K562 (cell line): ENCODE results near the gene CCNY. TPM values are rescaled to one million over a fixed set of nuclear protein-coding genes. Genes with fewer than 3 reads are reported as not detected.
A peak's percentile ranks its signal among the peaks of the same experiment; 100 is the strongest.

ENCODE experiments used
- ATAC-seq: fragments of 200-7000 bp; cut with Tn5 transposase; 3 replicates; pipeline ENCODE4 v1.9.1; 2020; ENCODE audit warnings: moderate library complexity
- BruUV-seq: library from RNA; stranded (reverse); fragments of 400-500 nt; replicated peaks from 2 replicates; lab custom pipeline; 2021; lab: Mats Ljungman, UMichigan
- CTCF ChIA-PET: fragments of 300-600 bp; formaldehyde crosslinking; extraction: SDS; loops from one replicate; lab custom pipeline; 2021; ENCODE audit warnings: low intra/inter-chr PET ratio; lab: Yijun Ruan, JAX
- POLR2A ChIA-PET: fragments of 300-600, 350-650 bp; sonication (Branson Sonifier 250); formaldehyde crosslinking; extraction: SDS; loops from one replicate; lab custom pipeline; 2021; ENCODE audit warnings: antibody characterized with exemption, inconsistent platforms; lab: Yijun Ruan, JAX
- DNase-seq, 4 experiments: peaks; one replicate each; pipeline versions ENCODE4 v3.0.0 to v3.0.0-alpha.2; 2011 to 2018; ENCODE audit warnings: low spot score in 3 of 4, mixed read lengths in 3 of 4; ENCODE audit errors: extremely low read depth in 1 of 4
- FAIRE-seq: peaks from 2 replicates; lab custom pipeline; 2011; peaks lifted over from hg19 to GRCh38; lab: Jason Lieb, UNC
- H2AFZ ChIP-seq: 2 replicates; pipeline ENCODE4 v1.6.0; 2011; ENCODE audit warnings: low read depth, low read length, control low read depth, inconsistent platforms
- H3K27ac ChIP-seq: fragments of 200-600 bp; 3 replicates; pipeline ENCODE4 v1.8.0; 2011; ENCODE audit warnings: low read depth, mild to moderate bottlenecking, control low read depth, inconsistent platforms, low read length, moderate library complexity, mixed read lengths; ENCODE audit errors: extremely low read depth
- H3K27me3 ChIP-seq, 2 experiments: fragments of 300-600 bp in 1 of 2; 2 replicates in 1 of 2; 3 replicates in 1 of 2; pipeline versions ENCODE4 v1.6.0 to v1.8.0; 2011; ENCODE audit warnings: inconsistent platforms in 2 of 2, low read length in 2 of 2, mild to moderate bottlenecking in 1 of 2, mixed read lengths in 1 of 2, moderate library complexity in 1 of 2; ENCODE audit not compliant: control insufficient read depth in 2 of 2, insufficient read depth in 2 of 2
- H3K36me3 ChIP-seq: fragments of 300-600 bp; 3 replicates; pipeline ENCODE4 v1.8.0; 2011; ENCODE audit warnings: mild to moderate bottlenecking, low read length, inconsistent platforms; ENCODE audit not compliant: control insufficient read depth, insufficient read depth
- H3K4me1 ChIP-seq, 2 experiments: fragments of 200-600 bp in 1 of 2; replicated peaks in 1 of 2; 2 replicates in 1 of 2; 3 replicates in 1 of 2; pipeline versions ENCODE4 v1.5.1 to v1.8.0; 2011; ENCODE audit warnings: inconsistent platforms in 2 of 2, low read length in 2 of 2, mild to moderate bottlenecking in 1 of 2, mixed read lengths in 1 of 2, moderate library complexity in 1 of 2; ENCODE audit not compliant: control insufficient read depth in 2 of 2, insufficient read depth in 2 of 2
- H3K4me2 ChIP-seq: 2 replicates; pipeline ENCODE4 v1.6.1; 2011; ENCODE audit warnings: low read length, control low read depth, inconsistent platforms, mixed read lengths; ENCODE audit not compliant: insufficient read depth
- H3K4me3 ChIP-seq: fragments of 200-600 bp; sonication (generic), shearing (Covaris generic); 2 replicates; pipeline ENCODE4 v1.5.1; 2016; ENCODE audit warnings: control low read depth, inconsistent platforms
- H3K79me2 ChIP-seq: fragments of 200-600 bp; 3 replicates; pipeline ENCODE4 v1.8.0; 2011; ENCODE audit warnings: low read length, inconsistent platforms; ENCODE audit not compliant: control insufficient read depth, insufficient read depth
- H3K9ac ChIP-seq, 2 experiments: 2 replicates each; pipeline versions ENCODE4 v1.6.0 to v1.6.1; 2011; ENCODE audit warnings: low read depth in 2 of 2, low read length in 2 of 2, control low read depth in 1 of 2, inconsistent platforms in 1 of 2, mild to moderate bottlenecking in 1 of 2, mixed read lengths in 1 of 2; ENCODE audit not compliant: insufficient read depth in 1 of 2
- H3K9me1 ChIP-seq: one replicate; pipeline ENCODE4 v1.6.0; 2011; ENCODE audit warnings: inconsistent platforms, mild to moderate bottlenecking, low read length, moderate library complexity; ENCODE audit not compliant: control insufficient read depth, insufficient read depth
- H3K9me3 ChIP-seq: replicated peaks from 2 replicates; pipeline ENCODE4 v1.5.1; 2011; ENCODE audit warnings: low read depth, low read length, inconsistent platforms; ENCODE audit not compliant: control insufficient read depth, insufficient read depth
- H4K20me1 ChIP-seq: replicated peaks from 2 replicates; pipeline ENCODE4 v1.6.1; 2011; ENCODE audit warnings: low read length, inconsistent platforms, mixed read lengths; ENCODE audit not compliant: control insufficient read depth, insufficient read depth
- CREB1 ChIP-seq, 2 experiments: sonication (generic) in 1 of 2; formaldehyde crosslinking in 1 of 2; IDR thresholded peaks; 2 replicates each; pipeline versions ENCODE4 v1.6.1 to v1.8.0; 2012 to 2022; ENCODE audit warnings: inconsistent platforms in 1 of 2, mild to moderate bottlenecking in 1 of 2, missing genetic modification reagents in 1 of 2, moderate library complexity in 1 of 2
- FUS ChIP-seq: fragments of 200-400 bp; formaldehyde crosslinking; optimal IDR thresholded peaks from 2 replicates; pipeline ENCODE3; 2017; ENCODE audit warnings: low read depth, low read length
- HDAC2 ChIP-seq: fragments of 450-650 bp; IDR thresholded peaks from 2 replicates; pipeline ENCODE4 v1.6.1; 2016; ENCODE audit warnings: mild to moderate bottlenecking
- IRF9 ChIP-seq: fragments of 450-650 bp; IDR thresholded peaks from 2 replicates; pipeline ENCODE4 v1.6.1; 2016; ENCODE audit warnings: missing biosample characterization, missing genetic modification characterization
- MIER1 ChIP-seq: fragments of 450-650 bp; IDR thresholded peaks from 2 replicates; pipeline ENCODE4 v1.6.1; 2016; ENCODE audit warnings: antibody characterized with exemption, mild to moderate bottlenecking, low read depth
- NBN ChIP-seq: fragments of 450-650 bp; IDR thresholded peaks from 2 replicates; pipeline ENCODE4 v1.6.1; 2016; ENCODE audit warnings: low read depth, mild to moderate bottlenecking
- NFATC3 ChIP-seq: fragments of 450-650 bp; IDR thresholded peaks from 2 replicates; pipeline ENCODE4 v1.6.1; 2017; ENCODE audit warnings: mild to moderate bottlenecking
- NR1H2 ChIP-seq: sonication (generic); formaldehyde crosslinking; IDR thresholded peaks from 2 replicates; pipeline ENCODE4 v1.4.0; 2020; ENCODE audit warnings: mild to moderate bottlenecking, missing genetic modification reagents
- RBM39 ChIP-seq: fragments of 200-400 bp; formaldehyde crosslinking; optimal IDR thresholded peaks from 2 replicates; pipeline ENCODE3; 2018; ENCODE audit warnings: low read depth, low read length
- SNRNP70 ChIP-seq: fragments of 200-400 bp; formaldehyde crosslinking; optimal IDR thresholded peaks from 2 replicates; pipeline ENCODE3; 2017; ENCODE audit warnings: low read depth, low read length
- SP1 ChIP-seq: sonication (generic); formaldehyde crosslinking; IDR thresholded peaks from 2 replicates; pipeline ENCODE4 v1.8.1; 2022; ENCODE audit warnings: mild to moderate bottlenecking, missing genetic modification reagents
- ZNF232 ChIP-seq: sonication (generic); formaldehyde crosslinking; IDR thresholded peaks from 2 replicates; pipeline ENCODE4 v1.8.0; 2022; ENCODE audit warnings: mild to moderate bottlenecking, missing genetic modification reagents
- ZNF407 ChIP-seq: fragments of 450-650 bp; IDR thresholded peaks from 2 replicates; pipeline ENCODE4 v1.6.1; 2016; ENCODE audit warnings: low read depth
- ZNF511 ChIP-seq: sonication (generic); formaldehyde crosslinking; IDR thresholded peaks from 2 replicates; pipeline ENCODE4 v1.8.0; 2022; ENCODE audit warnings: mild to moderate bottlenecking, missing genetic modification reagents
- WGBS: fragments of 100-300 bp; shearing (Covaris generic); methylation state at CpG from one replicate; pipeline ENCODE4 v1.1.6; 2016; ENCODE audit warnings: low coverage, mixed read lengths; ENCODE audit not compliant: insufficient coverage; ENCODE audit errors: missing lambda C conversion rate; 5-methylcytosine and 5-hydroxymethylcytosine counted together
- in situ Hi-C: fragments of 300-500 bp; cut with MboI; formaldehyde crosslinking; loops from 4 replicates; pipeline ENCODE4 v1.15.0; 2018; ENCODE audit warnings: inconsistent platforms, mixed read lengths
- intact Hi-C: fragments of 100-400 bp; cut with micrococcal nuclease; formaldehyde crosslinking; loops from 2 replicates; pipeline ENCODE4 v1.14.2; 2022
- polyA plus RNA-seq, 8 experiments: library from polyadenylated mRNA; depleted of rRNA in 4 of 8; stranded (reverse) in 5 of 8; unstranded in 3 of 8; fragments of >200 nt; fragmentation: Nextera tagmentation in 2 of 8; fragmentation: Illumina TruSeq in 1 of 8; extraction: Ambion mirVana in 2 of 8; extraction: Trizol in 1 of 8; gene quantifications; 2 replicates each; pipeline versions ENCODE4 v1.2.1 to v1.2.3, GENCODE V29; 2011 to 2014; ENCODE audit warnings: inconsistent platforms in 1 of 8, missing spikeins in 1 of 8
- total RNA-seq, 7 experiments: library from RNA; depleted of rRNA in 6 of 7; stranded (reverse); fragments of >200 nt in 6 of 7; fragmentation: Illumina TruSeq in 2 of 7; extraction: Trizol in 2 of 7; gene quantifications; 2 replicates each; pipeline versions ENCODE4 v1.2.1 to v1.2.3, GENCODE V29; 2011 to 2021; ENCODE audit warnings: low replicate concordance in 1 of 7

Gene CCNY
- total and polyA plus RNA-seq, 9 of the 15 experiments (the other 6 are each of a cell fraction or from before 2014, with no cell fraction given): 8.4 to 109 (median 38.6) TPM

GRCh38 chr10:35577926-35578617 is 241.8 kb downstream of the CCNY start:
- Histone ChIP-seq H4K20me1 (no peaks in the 10 kb centered on the region), H3K9me3 (no peaks in the 10 kb centered on the region), H3K79me2 (no peaks in the 10 kb centered on the region), H2AFZ (no peak overlapping the region), H3K4me2 (no peak overlapping the region), H3K9ac (no peak overlapping the region), H3K4me3 (no peak overlapping the region), H3K4me1 (no peaks in the 10 kb centered on the region), H3K9me1 (no peaks in the 10 kb centered on the region), H3K27me3 (peaks cover 17% of the 10 kb centered on the region in 2 experiments), H3K27ac (no peak overlapping the region), H3K36me3 (peaks cover 4% of the 10 kb centered on the region; the same call in 1 of the 3 replicates)
- no TSS peak for BruUV-seq
- in situ Hi-C loops: no loop called here
- DNase-seq (no peak), ATAC-seq (no peak), FAIRE-seq (peak; percentile 23)
- ChIA-PET CTCF (no interaction called here), POLR2A (interaction anchor here (1.5 kb wide), 1 partner anchor 10 kb away, joined by 5 read pairs; no protein-coding TSS in a partner anchor)
- WGBS: 34% methylated on average over 7 of the region's 7 CpGs
- intact Hi-C loops: no loop called here
- TF ChIP-seq CREB1 (IDR thresholded peaks at IDR 0.05): no peak
- TF ChIP-seq CREB1 (CRISPR knock-in tag; IDR thresholded peaks at IDR 0.05): no peak
- no peak for TF ChIP-seq MIER1
- TF ChIP-seq ZNF511: no peak
- TF ChIP-seq RBM39: no peak
- no peak for TF ChIP-seq NFATC3
- TF ChIP-seq SP1 (CRISPR knock-in tag): no peak
- TF ChIP-seq HDAC2: no peak
- TF ChIP-seq NR1H2: no peak
- TF ChIP-seq IRF9: no peak
- TF ChIP-seq NBN: no peak
- no peak for TF ChIP-seq ZNF407
- no peak for TF ChIP-seq FUS
- TF ChIP-seq SNRNP70: no peak
- no peak for TF ChIP-seq ZNF232 (CRISPR knock-in tag)
